ENCODE measurements around the gene P2RY2. TPM values are rescaled to one million over a fixed set of nuclear protein-coding genes. Genes with fewer than 3 reads are reported as not detected.

P2RY2 gene
- total RNA-seq, 1 experiment from 2014 or later, result 2.9 TPM

DNA sequence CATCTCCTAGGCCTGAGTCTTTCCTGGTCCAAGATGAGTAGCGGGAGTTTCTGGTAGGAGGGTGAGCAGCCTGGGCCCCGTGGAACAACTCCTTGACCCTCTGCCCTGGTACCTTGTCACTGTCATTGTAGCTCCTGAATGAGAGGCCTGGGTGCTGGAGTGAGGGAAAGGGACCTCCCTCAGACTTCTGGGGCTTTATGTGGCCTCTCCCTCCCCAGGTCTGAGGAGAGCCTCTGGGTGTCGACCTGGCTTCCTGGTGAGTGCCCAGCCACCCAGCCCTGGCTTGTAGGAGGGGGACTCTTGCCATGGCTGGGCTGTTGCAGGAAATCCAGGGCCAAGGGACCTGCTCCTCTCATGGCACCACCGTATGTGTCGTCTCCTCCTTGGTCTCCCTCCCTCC, 3.9 kb downstream of the P2RY2 start:
- H3K9me2 ChIP-seq (ENCODE audit: insufficient read depth), result no peaks in the 10 kb centered on the region
- intact Hi-C loops (cut with micrococcal nuclease), result no loop called here
- BruUV-seq (replicated peaks), result no TSS peak
- DNase-seq (ENCODE audit: low read depth, low spot score), result no peak
- no peak overlapping the region for H2AFZ ChIP-seq (ENCODE audit: low read depth, low read length, poor library complexity, severe bottlenecking)
- no peak overlapping the region for H3K4me2 ChIP-seq (ENCODE audit: low read length)
- H3K36me3 ChIP-seq (ENCODE audit: control insufficient read depth in 1 of 2, insufficient read depth in 2 of 2, low read length in 2 of 2), result no peaks in the 10 kb centered on the region
- no peak for ATAC-seq
- RAD21 ChIA-PET (ENCODE audit: low non-redundant PET in 1 of 2, low total read pairs in 2 of 2, uncharacterized antibody in 2 of 2, unreplicated experiment in 2 of 2), result no interaction called here
- CTCF ChIA-PET, result no interaction called here
- no peaks in the 10 kb centered on the region for H3K27me3 ChIP-seq (ENCODE audit: insufficient read depth, low read length)
- H3K4me3 ChIP-seq (replicated peaks in 1 of 2; ENCODE audit: low read depth in 1 of 2, low read length in 2 of 2), result no peak overlapping the region
- H3K27ac ChIP-seq (ENCODE audit: low read depth, low read length), result no peak overlapping the region
- no peaks in the 10 kb centered on the region for H3K79me2 ChIP-seq (ENCODE audit: insufficient read depth, low read length)
- no peak for TF ChIP-seq JUND (IDR thresholded peaks at IDR 0.05)
- TF ChIP-seq ELF1 (IDR thresholded peaks at IDR 0.05; ENCODE audit: borderline replicate concordance, low read depth), result no peak
- TF ChIP-seq, protein P1, sequence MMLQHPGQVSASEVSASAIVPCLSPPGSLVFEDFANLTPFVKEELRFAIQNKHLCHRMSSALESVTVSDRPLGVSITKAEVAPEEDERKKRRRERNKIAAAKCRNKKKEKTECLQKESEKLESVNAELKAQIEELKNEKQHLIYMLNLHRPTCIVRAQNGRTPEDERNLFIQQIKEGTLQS (IDR thresholded peaks at IDR 0.05), result no peak
- TF ChIP-seq ZFX (IDR thresholded peaks at IDR 0.05), result no peak
- no peak for TF ChIP-seq EZH2 (IDR thresholded peaks at IDR 0.05)
- no peak for TF ChIP-seq SIN3A (IDR thresholded peaks at IDR 0.05; ENCODE audit: low read depth)
- no peak for TF ChIP-seq SP1 (IDR thresholded peaks at IDR 0.05; ENCODE audit: low read depth)
- no peak for TF ChIP-seq ZNF274 (IDR thresholded peaks at IDR 0.05; ENCODE audit: low read depth, low read length)
- no peak for TF ChIP-seq TCF7L2 (IDR thresholded peaks at IDR 0.05; ENCODE audit: borderline replicate concordance, extremely low read depth, insufficient read depth, insufficient read length)
- POLR2A ChIA-PET, result no interaction called here
- peaks cover 14 to 31% of the 10 kb centered on the region in 2 experiments for H3K4me1 ChIP-seq (ENCODE audit: control insufficient read depth in 1 of 2, insufficient read depth in 2 of 2, low read length in 2 of 2)
- no peaks in the 10 kb centered on the region for H4K20me1 ChIP-seq (ENCODE audit: insufficient read depth)
- no peaks in the 10 kb centered on the region for H3K9me3 ChIP-seq (ENCODE audit: control insufficient read depth in 1 of 2, insufficient read depth in 1 of 2, low read depth in 1 of 2, low read length in 2 of 2)
- H3K9ac ChIP-seq (ENCODE audit: low read length), result no peak overlapping the region

DNA sequence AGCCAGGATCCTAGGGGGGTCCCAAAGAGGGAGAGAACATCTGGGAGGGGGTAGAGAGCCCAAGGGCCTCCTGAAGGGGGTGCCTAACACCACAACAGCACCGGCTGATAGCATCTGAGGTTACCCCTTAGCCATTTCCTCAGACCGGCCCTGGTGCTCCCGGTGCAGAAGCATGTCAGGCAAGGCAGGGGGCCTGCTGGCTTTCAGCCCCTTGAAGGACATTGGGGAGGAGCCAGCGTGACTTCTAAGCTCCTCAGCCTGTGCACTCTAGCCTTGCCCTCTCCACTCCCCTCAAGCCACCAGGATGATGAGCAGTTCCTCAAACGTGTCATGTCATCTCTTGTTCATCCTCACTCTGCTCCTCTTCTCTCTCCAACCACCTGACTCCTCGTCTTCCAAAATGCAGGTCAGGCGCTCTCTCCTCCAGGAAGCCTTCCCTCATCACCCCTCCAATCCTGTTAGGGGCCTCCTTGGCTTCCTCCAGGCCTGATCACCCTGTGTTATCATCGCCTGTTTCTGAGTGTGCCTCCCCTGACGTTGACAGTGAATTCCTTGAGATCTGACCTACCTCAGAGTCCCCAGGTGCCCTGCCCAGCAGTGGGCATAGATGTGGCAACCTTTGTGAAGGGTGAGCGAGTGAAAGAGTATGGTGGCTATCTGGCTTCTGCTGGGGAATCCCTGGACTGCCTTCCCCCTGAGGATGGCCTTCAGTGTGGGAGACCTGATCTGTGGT, 6.1 kb downstream of the P2RY2 start:
- H3K4me3 ChIP-seq (replicated peaks in 1 of 2; ENCODE audit: low read depth in 1 of 2, low read length in 2 of 2), result no peak overlapping the region
- H3K79me2 ChIP-seq (ENCODE audit: insufficient read depth, low read length), result no peaks in the 10 kb centered on the region
- ATAC-seq, result no peak
- intact Hi-C loops (cut with micrococcal nuclease), result no loop called here
- no peak overlapping the region for H2AFZ ChIP-seq (ENCODE audit: low read depth, low read length, poor library complexity, severe bottlenecking)
- DNase-seq (ENCODE audit: low read depth, low spot score), result no peak
- RAD21 ChIA-PET (ENCODE audit: low non-redundant PET in 1 of 2, low total read pairs in 2 of 2, uncharacterized antibody in 2 of 2, unreplicated experiment in 2 of 2), result no interaction called here
- no TSS peak for BruUV-seq (replicated peaks)
- TF ChIP-seq TCF7L2 (IDR thresholded peaks at IDR 0.05; ENCODE audit: borderline replicate concordance, extremely low read depth, insufficient read depth, insufficient read length), result no peak
- TF ChIP-seq SRF (IDR thresholded peaks at IDR 0.05; ENCODE audit: low read depth), result no peak
- TF ChIP-seq JUND (IDR thresholded peaks at IDR 0.05), result no peak
- no peak for TF ChIP-seq EGR1 (IDR thresholded peaks at IDR 0.05; ENCODE audit: low read depth)
- no peak for TF ChIP-seq CBX3 (IDR thresholded peaks at IDR 0.05; ENCODE audit: low read depth)
- TF ChIP-seq ZFX (IDR thresholded peaks at IDR 0.05), result no peak
- TF ChIP-seq, protein P1 (IDR thresholded peaks at IDR 0.05), result no peak
- no peak for TF ChIP-seq POLR2A (IDR thresholded peaks at IDR 0.05; ENCODE audit: borderline replicate concordance, extremely low read depth, insufficient read depth, insufficient read length)
- TF ChIP-seq, protein P2, sequence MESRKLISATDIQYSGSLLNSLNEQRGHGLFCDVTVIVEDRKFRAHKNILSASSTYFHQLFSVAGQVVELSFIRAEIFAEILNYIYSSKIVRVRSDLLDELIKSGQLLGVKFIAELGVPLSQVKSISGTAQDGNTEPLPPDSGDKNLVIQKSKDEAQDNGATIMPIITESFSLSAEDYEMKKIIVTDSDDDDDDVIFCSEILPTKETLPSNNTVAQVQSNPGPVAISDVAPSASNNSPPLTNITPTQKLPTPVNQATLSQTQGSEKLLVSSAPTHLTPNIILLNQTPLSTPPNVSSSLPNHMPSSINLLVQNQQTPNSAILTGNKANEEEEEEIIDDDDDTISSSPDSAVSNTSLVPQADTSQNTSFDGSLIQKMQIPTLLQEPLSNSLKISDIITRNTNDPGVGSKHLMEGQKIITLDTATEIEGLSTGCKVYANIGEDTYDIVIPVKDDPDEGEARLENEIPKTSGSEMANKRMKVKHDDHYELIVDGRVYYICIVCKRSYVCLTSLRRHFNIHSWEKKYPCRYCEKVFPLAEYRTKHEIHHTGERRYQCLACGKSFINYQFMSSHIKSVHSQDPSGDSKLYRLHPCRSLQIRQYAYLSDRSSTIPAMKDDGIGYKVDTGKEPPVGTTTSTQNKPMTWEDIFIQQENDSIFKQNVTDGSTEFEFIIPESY (IDR thresholded peaks at IDR 0.05; ENCODE audit: extremely low read depth, insufficient replicate concordance, low read length), result no peak
- TF ChIP-seq POLR2AphosphoS5 (IDR thresholded peaks at IDR 0.05; ENCODE audit: low read depth, low read length), result no peak
- TF ChIP-seq ZNF274 (IDR thresholded peaks at IDR 0.05; ENCODE audit: low read depth, low read length), result no peak
- TF ChIP-seq SIN3A (IDR thresholded peaks at IDR 0.05; ENCODE audit: low read depth), result no peak
- peaks cover 24 to 31% of the 10 kb centered on the region in 2 experiments for H3K4me1 ChIP-seq (ENCODE audit: control insufficient read depth in 1 of 2, insufficient read depth in 2 of 2, low read length in 2 of 2)
- no peaks in the 10 kb centered on the region for H3K9me3 ChIP-seq (ENCODE audit: control insufficient read depth in 1 of 2, insufficient read depth in 1 of 2, low read depth in 1 of 2, low read length in 2 of 2)
- no peak overlapping the region for H3K27ac ChIP-seq (ENCODE audit: low read depth, low read length)
- no peak overlapping the region for H3K4me2 ChIP-seq (ENCODE audit: low read length)
- no peaks in the 10 kb centered on the region for H4K20me1 ChIP-seq (ENCODE audit: insufficient read depth)
- CTCF ChIA-PET, result interaction anchor here (1.6 kb wide), 1 partner anchor 13 kb away, joined by 7 read pairs; no protein-coding TSS in a partner anchor
- POLR2A ChIA-PET, result no interaction called here
- H3K27me3 ChIP-seq (ENCODE audit: insufficient read depth, low read length), result no peaks in the 10 kb centered on the region
- H3K36me3 ChIP-seq (ENCODE audit: control insufficient read depth in 1 of 2, insufficient read depth in 2 of 2, low read length in 2 of 2), result no peaks in the 10 kb centered on the region
- H3K9ac ChIP-seq (ENCODE audit: low read length), result no peak overlapping the region
- H3K9me2 ChIP-seq (ENCODE audit: insufficient read depth), result no peaks in the 10 kb centered on the region

All from HCT116 (cell line).